PC-9 (cell line): Measurements from ENCODE around the gene GAL3ST2. TPM values are rescaled to one million over a fixed set of nuclear protein-coding genes. Genes with fewer than 3 reads are reported as not detected.
"Not testable (repeated sequence)": the region's sequence is repeated elsewhere in the genome, so short reads cannot be mapped to it uniquely, and the experiment has no call there.

ENCODE experiments used
- BruUV-seq: library from RNA; stranded (reverse); fragments of 400-500 nt; replicated peaks from 2 replicates; lab custom pipeline; 2021; lab: Mats Ljungman, UMichigan
- CTCF ChIA-PET: fragments of 300-600 bp; sonication (Branson Sonifier 250); formaldehyde crosslinking; loops from one replicate; lab custom pipeline; 2022; ENCODE audit warnings: antibody characterized with exemption; lab: Charles Lee
- POLR2A ChIA-PET: fragments of 300-600 bp; sonication (Branson Sonifier 250); formaldehyde crosslinking; loops from one replicate; lab custom pipeline; 2022; ENCODE audit warnings: antibody characterized with exemption; ENCODE audit not compliant: unreplicated experiment; lab: Charles Lee
- DNase-seq, 2 experiments: peaks; one replicate each; pipeline versions ENCODE4 v3.0.0 to v3.0.0-alpha.2; 2015 to 2022; ENCODE audit warnings: mixed read lengths in 1 of 2
- H2AFZ ChIP-seq: fragments of 200-600 bp; sonication (generic); 2 replicates; pipeline ENCODE4 v1.8.1; 2017; ENCODE audit warnings: antibody characterized with exemption
- H3F3A ChIP-seq: fragments of 200-600 bp; sonication (generic); 2 replicates; pipeline ENCODE4 v1.8.1; 2017; ENCODE audit warnings: antibody characterized with exemption, mild to moderate bottlenecking, low read depth; ENCODE audit not compliant: insufficient read depth
- H3K27ac ChIP-seq: fragments of 200-600 bp; sonication (generic); 2 replicates; pipeline ENCODE4 v1.6.1; 2016; ENCODE audit warnings: mixed run types
- H3K27me3 ChIP-seq: fragments of 200-600 bp; sonication (generic); 2 replicates; pipeline ENCODE4 v1.6.1; 2016; ENCODE audit warnings: low read depth, mixed run types; ENCODE audit not compliant: insufficient read depth
- H3K36me3 ChIP-seq: fragments of 200-600 bp; sonication (generic); 2 replicates; pipeline ENCODE4 v1.6.1; 2016; ENCODE audit warnings: low read depth, mixed run types
- H3K4me1 ChIP-seq: fragments of 200-600 bp; sonication (generic); replicated peaks from 2 replicates; pipeline ENCODE4 v1.6.1; 2016; ENCODE audit warnings: mixed run types; ENCODE audit not compliant: insufficient read depth
- H3K4me2 ChIP-seq: fragments of 200-600 bp; sonication (generic); 2 replicates; pipeline ENCODE4 v1.6.1; 2017; ENCODE audit warnings: mixed run types
- H3K4me3 ChIP-seq: fragments of 200-600 bp; sonication (generic); 2 replicates; pipeline ENCODE4 v1.6.1; 2016; ENCODE audit warnings: mixed run types
- H3K79me2 ChIP-seq: fragments of 200-600 bp; sonication (generic); 2 replicates; pipeline ENCODE4 v1.6.1; 2017; ENCODE audit warnings: low read depth, mixed run types
- H3K9me2 ChIP-seq: fragments of 200-600 bp; sonication (generic); 2 replicates; pipeline ENCODE4 v1.8.1; 2017; ENCODE audit warnings: mild to moderate bottlenecking; ENCODE audit not compliant: insufficient read depth
- H3K9me3 ChIP-seq: fragments of 200-600 bp; sonication (generic); 2 replicates; pipeline ENCODE4 v1.8.1; 2016; ENCODE audit warnings: low read depth; ENCODE audit not compliant: insufficient read depth
- H4K20me1 ChIP-seq: fragments of 200-600 bp; sonication (generic); 2 replicates; pipeline ENCODE4 v1.8.1; 2017; ENCODE audit not compliant: insufficient read depth
- CTCF ChIP-seq: fragments of 200-600 bp; sonication (generic); conservative IDR thresholded peaks from 2 replicates; pipeline ENCODE4 v1.6.1; 2017; ENCODE audit warnings: mixed run types, antibody characterized with exemption, mild to moderate bottlenecking, moderate library complexity
- EZH2 ChIP-seq: fragments of 200-600 bp; sonication (generic); IDR thresholded peaks from 2 replicates; pipeline ENCODE4 v1.8.0; 2017; ENCODE audit warnings: antibody characterized with exemption, low read depth
- intact Hi-C: fragments of 100-400 bp; cut with micrococcal nuclease; formaldehyde crosslinking; loops from one replicate; pipeline ENCODE4 v1.10.0; 2022; ENCODE audit not compliant: unreplicated experiment
- total RNA-seq: library from RNA; stranded (reverse); gene quantifications from 2 replicates; pipeline ENCODE4 v1.2.3, GENCODE V29; 2021

The GAL3ST2 gene
- total RNA-seq, 1 experiment from 2014 or later = 3.9 TPM

GRCh38 chr2:241818229-241818942 is 41.8 kb downstream of the GAL3ST2 start:
- no TSS peak for BruUV-seq
- POLR2A ChIA-PET = no interaction called here
- intact Hi-C loops = no loop called here

GRCh38 chr2:241818943-241819270 is 42.3 kb downstream of the GAL3ST2 start:
- Histone ChIP-seq H2AFZ (no peak overlapping the region), H3K27me3 (peaks cover 77% of the 10 kb centered on the region), H4K20me1 (no peaks in the 10 kb centered on the region), H3K9me3 (no peaks in the 10 kb centered on the region), H3K4me1 (no peaks in the 10 kb centered on the region), H3K9me2 (no peaks in the 10 kb centered on the region), H3K79me2 (no peaks in the 10 kb centered on the region), H3K27ac (no peak overlapping the region), H3K4me2 (no peak overlapping the region), H3K4me3 (no peak overlapping the region), H3F3A (peaks cover 10% of the 10 kb centered on the region; the same call in 1 of the 2 replicates), H3K36me3 (no peaks in the 10 kb centered on the region)
- ChIA-PET CTCF (no interaction called here), POLR2A (no interaction called here)
- intact Hi-C loops = no loop called here
- BruUV-seq = no TSS peak
- DNase-seq = no peak
- TF ChIP-seq CTCF (no peak), EZH2 (no peak)

More at GRCh38 chr2:241818229-241818942, 41.8 kb downstream of the GAL3ST2 start:
- no peaks in the 10 kb centered on the region for H3K9me2 ChIP-seq
- TF ChIP-seq CTCF (no peak), EZH2 (no peak)
- CTCF ChIA-PET = no interaction called here
- H3K4me2 ChIP-seq = no peak overlapping the region
- peaks cover 79% of the 10 kb centered on the region for H3K27me3 ChIP-seq
- no peak overlapping the region for H3K4me3 ChIP-seq
- no peak for DNase-seq
- H3K27ac ChIP-seq = no peak overlapping the region
- peaks cover 10% of the 10 kb centered on the region; the same call in 1 of the 2 replicates for H3F3A ChIP-seq
- no peaks in the 10 kb centered on the region for H3K36me3 ChIP-seq
- H3K9me3 ChIP-seq = no peaks in the 10 kb centered on the region
- no peaks in the 10 kb centered on the region for H3K79me2 ChIP-seq
- H2AFZ ChIP-seq = no peak overlapping the region
- H4K20me1 ChIP-seq = no peaks in the 10 kb centered on the region
- no peaks in the 10 kb centered on the region for H3K4me1 ChIP-seq

GRCh38 chr2:241819947-241820624 is 43.5 kb downstream of the GAL3ST2 start:
- not testable (repeated sequence) for H3K79me2 ChIP-seq

More at GRCh38 chr2:241819947-241820624, 43.5 kb downstream of the GAL3ST2 start:
- H3K36me3 ChIP-seq, DNase-seq, H3K9me2 ChIP-seq, H2AFZ ChIP-seq, H3K4me2 ChIP-seq, H4K20me1 ChIP-seq, POLR2A ChIA-PET, H3K9me3 ChIP-seq, H3K27ac ChIP-seq, H3K4me3 ChIP-seq, CTCF ChIA-PET, H3K4me1 ChIP-seq, BruUV-seq, H3F3A ChIP-seq, intact Hi-C loops: not testable (repeated sequence)
- H3K27me3 ChIP-seq = peaks cover 75% of the 10 kb centered on the region
